ENCODE results near the gene NIM1K.

NIM1K gene

DNA sequence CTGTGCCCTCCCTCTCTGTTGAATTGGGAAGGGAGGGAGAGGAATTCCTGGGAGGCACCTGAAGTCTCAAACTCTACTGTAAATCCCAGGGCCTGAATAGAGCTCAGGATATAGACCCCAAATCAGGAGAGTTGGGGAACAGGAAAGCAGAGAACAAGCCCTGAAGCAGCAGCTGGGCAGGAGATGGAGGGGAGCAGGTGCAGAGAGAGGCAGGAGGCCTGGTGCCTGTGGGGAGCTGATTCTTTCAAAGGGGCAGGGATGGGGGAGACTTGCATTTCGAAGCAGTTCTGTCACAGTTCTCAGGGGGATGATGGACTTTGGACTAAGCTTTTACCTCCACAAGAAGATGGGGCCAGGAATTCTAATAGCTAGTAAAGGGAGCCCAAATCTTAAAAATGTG, 50.2 kb downstream of the NIM1K start (continued):
- TF ChIP-seq ZNF140 (tag by site-specific recombination; IDR thresholded peaks at IDR 0.05) (no peak), ZNF548 (tag by site-specific recombination; IDR thresholded peaks at IDR 0.05) (no peak), KLF8 (tag by site-specific recombination; IDR thresholded peaks at IDR 0.05) (no peak)
- TF ChIP-seq, protein P1, sequence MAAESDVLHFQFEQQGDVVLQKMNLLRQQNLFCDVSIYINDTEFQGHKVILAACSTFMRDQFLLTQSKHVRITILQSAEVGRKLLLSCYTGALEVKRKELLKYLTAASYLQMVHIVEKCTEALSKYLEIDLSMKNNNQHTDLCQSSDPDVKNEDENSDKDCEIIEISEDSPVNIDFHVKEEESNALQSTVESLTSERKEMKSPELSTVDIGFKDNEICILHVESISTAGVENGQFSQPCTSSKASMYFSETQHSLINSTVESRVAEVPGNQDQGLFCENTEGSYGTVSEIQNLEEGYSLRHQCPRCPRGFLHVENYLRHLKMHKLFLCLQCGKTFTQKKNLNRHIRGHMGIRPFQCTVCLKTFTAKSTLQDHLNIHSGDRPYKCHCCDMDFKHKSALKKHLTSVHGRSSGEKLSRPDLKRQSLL (tag by site-specific recombination; IDR thresholded peaks at IDR 0.05) = no peak
- TF ChIP-seq, protein P2, sequence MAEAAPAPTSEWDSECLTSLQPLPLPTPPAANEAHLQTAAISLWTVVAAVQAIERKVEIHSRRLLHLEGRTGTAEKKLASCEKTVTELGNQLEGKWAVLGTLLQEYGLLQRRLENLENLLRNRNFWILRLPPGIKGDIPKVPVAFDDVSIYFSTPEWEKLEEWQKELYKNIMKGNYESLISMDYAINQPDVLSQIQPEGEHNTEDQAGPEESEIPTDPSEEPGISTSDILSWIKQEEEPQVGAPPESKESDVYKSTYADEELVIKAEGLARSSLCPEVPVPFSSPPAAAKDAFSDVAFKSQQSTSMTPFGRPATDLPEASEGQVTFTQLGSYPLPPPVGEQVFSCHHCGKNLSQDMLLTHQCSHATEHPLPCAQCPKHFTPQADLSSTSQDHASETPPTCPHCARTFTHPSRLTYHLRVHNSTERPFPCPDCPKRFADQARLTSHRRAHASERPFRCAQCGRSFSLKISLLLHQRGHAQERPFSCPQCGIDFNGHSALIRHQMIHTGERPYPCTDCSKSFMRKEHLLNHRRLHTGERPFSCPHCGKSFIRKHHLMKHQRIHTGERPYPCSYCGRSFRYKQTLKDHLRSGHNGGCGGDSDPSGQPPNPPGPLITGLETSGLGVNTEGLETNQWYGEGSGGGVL (tag by site-specific recombination; IDR thresholded peaks at IDR 0.05) = no peak

DNA sequence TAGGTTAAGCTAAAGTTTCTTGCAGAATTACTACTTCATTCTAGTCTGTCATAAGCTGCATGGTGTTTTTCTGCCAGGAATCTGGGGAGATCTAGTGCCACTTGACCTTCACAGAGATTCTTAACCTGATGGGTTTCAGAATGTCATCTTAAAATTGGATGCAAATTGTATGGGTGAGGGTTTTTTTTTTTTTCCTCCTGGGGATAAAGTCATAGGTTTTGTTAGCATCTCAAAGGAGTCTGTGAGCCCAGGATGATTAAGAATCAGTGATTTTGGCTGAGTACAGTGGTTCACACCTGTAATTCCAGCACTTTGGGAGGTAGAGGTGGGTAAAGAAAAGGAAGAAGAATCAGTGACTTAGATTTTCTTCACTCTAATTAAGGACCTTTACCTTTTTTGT, 51.2 kb downstream of the NIM1K start:
- H3K9me3 ChIP-seq (ENCODE audit: control insufficient read depth, insufficient read depth, low read depth, low read length) = no peaks in the 10 kb centered on the region
- no peak overlapping the region for H3K4me3 ChIP-seq (ENCODE audit: low read depth, low read length)
- no peak for TF ChIP-seq ZNF654 (tag by site-specific recombination; IDR thresholded peaks at IDR 0.05; ENCODE audit: low read depth)
- TF ChIP-seq TRIM28 (IDR thresholded peaks at IDR 0.05; ENCODE audit: borderline replicate concordance, low read length) = no peak
- no peak for TF ChIP-seq ZNF529 (tag by site-specific recombination; IDR thresholded peaks at IDR 0.05; ENCODE audit: insufficient replicate concordance)
- TF ChIP-seq ZFP3 (tag by site-specific recombination; IDR thresholded peaks at IDR 0.05; ENCODE audit: low read depth) = no peak
- TF ChIP-seq ZNF48 (tag by site-specific recombination; IDR thresholded peaks at IDR 0.05) = no peak
- no peak for TF ChIP-seq ZSCAN23 (tag by site-specific recombination; IDR thresholded peaks at IDR 0.05)
- TF ChIP-seq ZIC2 (tag by site-specific recombination; IDR thresholded peaks at IDR 0.05) = no peak
- TF ChIP-seq BCL11B (tag by site-specific recombination; IDR thresholded peaks at IDR 0.05; ENCODE audit: low read depth) = no peak
- no peak for TF ChIP-seq ZEB2 (tag by site-specific recombination; IDR thresholded peaks at IDR 0.05)
- no peak for TF ChIP-seq ZNF549 (tag by site-specific recombination; IDR thresholded peaks at IDR 0.05)
- no peak for TF ChIP-seq REPIN1 (tag by site-specific recombination; IDR thresholded peaks at IDR 0.05; ENCODE audit: low read depth)
- no peak for TF ChIP-seq GLI2 (tag by site-specific recombination; IDR thresholded peaks at IDR 0.05; ENCODE audit: borderline replicate concordance, low read depth)
- no peak for TF ChIP-seq SP2 (tag by site-specific recombination; IDR thresholded peaks at IDR 0.05)
- TF ChIP-seq ZXDB (tag by site-specific recombination; IDR thresholded peaks at IDR 0.05) = no peak
- TF ChIP-seq ZNF24 (tag by site-specific recombination; IDR thresholded peaks at IDR 0.05) = no peak
- no peak for TF ChIP-seq ZNF266 (tag by site-specific recombination; IDR thresholded peaks at IDR 0.05; ENCODE audit: low read depth)
- TF ChIP-seq ZNF426 (tag by site-specific recombination; IDR thresholded peaks at IDR 0.05) = no peak
- no peaks in the 10 kb centered on the region for H3K4me1 ChIP-seq (ENCODE audit: control insufficient read depth, insufficient read depth, low read length)
- ChIA-PET POLR2A (interaction anchor here (0.6 kb wide), 1 partner anchor 175 kb away, joined by 3 read pairs; no protein-coding TSS in a partner anchor), CTCF (interaction anchor here (0.7 to 1.0 kb wide), 2 partner anchors 10 to 146 kb away, joined by 3 to 6 read pairs; no protein-coding TSS in a partner anchor)
- H3K27ac ChIP-seq (ENCODE audit: extremely low read depth, low read depth, low read length) = no peak overlapping the region
- no peaks in the 10 kb centered on the region for H3K36me3 ChIP-seq (ENCODE audit: control insufficient read depth in 2 of 2, insufficient read depth in 1 of 2, low read length in 2 of 2)

DNA sequence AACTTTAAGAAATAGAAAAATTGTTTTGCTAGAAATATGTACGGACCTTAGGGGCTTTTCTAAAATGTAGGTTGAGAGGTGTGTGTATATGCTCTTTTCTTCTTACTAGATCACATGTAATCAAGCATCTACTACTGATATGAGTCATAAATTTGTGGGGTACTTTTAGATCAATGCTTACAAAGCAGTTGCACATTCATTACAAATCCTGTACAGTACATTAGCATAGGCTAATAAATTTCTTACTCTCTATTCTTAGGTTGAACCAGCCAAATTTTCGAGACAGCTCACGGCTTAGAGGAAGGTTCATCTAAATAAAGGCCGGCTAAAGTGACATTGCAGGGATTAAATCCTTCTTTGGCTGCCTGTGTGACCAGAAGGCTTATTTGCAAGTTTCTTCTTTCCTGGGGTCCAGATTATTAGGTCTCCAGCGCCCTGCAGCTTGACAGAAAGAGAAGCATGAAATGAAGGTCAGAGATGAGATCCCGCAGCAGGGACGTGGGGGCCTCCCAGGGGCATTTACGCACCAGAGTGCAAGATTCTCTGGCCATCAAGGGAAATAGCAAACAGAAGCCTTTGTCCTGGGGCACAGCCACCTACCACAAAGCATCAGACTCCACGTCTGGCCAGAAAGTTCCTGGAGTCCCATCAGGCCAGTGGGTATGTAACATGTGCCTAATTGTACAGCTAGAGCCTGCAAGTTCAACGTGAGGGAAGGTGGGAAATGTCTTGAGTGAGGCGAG, 53.0 kb downstream of the NIM1K start:
- ChIA-PET POLR2A (no interaction called here), CTCF (interaction anchor here (0.6 kb wide), 1 partner anchor 39 kb away, joined by 3 read pairs; no protein-coding TSS in a partner anchor)
- no peak overlapping the region for H3K4me3 ChIP-seq (ENCODE audit: low read depth, low read length)
- no peak for TF ChIP-seq GLI4 (tag by site-specific recombination; IDR thresholded peaks at IDR 0.05)
- TF ChIP-seq, protein P3, sequence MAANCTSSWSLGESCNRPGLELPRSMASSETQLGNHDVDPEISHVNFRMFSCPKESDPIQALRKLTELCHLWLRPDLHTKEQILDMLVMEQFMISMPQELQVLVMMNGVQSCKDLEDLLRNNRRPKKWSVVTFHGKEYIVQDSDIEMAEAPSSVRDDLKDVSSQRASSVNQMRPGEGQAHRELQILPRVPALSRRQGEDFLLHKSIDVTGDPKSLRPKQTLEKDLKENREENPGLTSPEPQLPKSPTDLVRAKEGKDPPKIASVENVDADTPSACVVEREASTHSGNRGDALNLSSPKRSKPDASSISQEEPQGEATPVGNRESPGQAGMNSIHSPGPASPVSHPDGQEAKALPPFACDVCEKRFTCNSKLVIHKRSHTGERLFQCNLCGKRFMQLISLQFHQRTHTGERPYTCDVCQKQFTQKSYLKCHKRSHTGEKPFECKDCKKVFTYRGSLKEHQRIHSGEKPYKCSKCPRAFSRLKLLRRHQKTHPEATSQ (tag by site-specific recombination; IDR thresholded peaks at IDR 0.05) = no peak
- no peak for TF ChIP-seq ZNF548 (tag by site-specific recombination; IDR thresholded peaks at IDR 0.05)
- no peak for TF ChIP-seq ZNF202 (tag by site-specific recombination; IDR thresholded peaks at IDR 0.05; ENCODE audit: borderline replicate concordance)
- no peak for TF ChIP-seq SP7 (tag by site-specific recombination; IDR thresholded peaks at IDR 0.05)
- TF ChIP-seq YY2 (tag by site-specific recombination; IDR thresholded peaks at IDR 0.05) = no peak
- TF ChIP-seq, protein P4, sequence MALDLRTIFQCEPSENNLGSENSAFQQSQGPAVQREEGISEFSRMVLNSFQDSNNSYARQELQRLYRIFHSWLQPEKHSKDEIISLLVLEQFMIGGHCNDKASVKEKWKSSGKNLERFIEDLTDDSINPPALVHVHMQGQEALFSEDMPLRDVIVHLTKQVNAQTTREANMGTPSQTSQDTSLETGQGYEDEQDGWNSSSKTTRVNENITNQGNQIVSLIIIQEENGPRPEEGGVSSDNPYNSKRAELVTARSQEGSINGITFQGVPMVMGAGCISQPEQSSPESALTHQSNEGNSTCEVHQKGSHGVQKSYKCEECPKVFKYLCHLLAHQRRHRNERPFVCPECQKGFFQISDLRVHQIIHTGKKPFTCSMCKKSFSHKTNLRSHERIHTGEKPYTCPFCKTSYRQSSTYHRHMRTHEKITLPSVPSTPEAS (tag by site-specific recombination; IDR thresholded peaks at IDR 0.05) = no peak
- no peak for TF ChIP-seq GLIS2 (tag by site-specific recombination; IDR thresholded peaks at IDR 0.05)

More for the DNA sequence above, 53.0 kb downstream of the NIM1K start:
- Histone ChIP-seq H3K27ac (ENCODE audit: extremely low read depth, low read depth, low read length) (no peak overlapping the region), H3K4me1 (ENCODE audit: control insufficient read depth, insufficient read depth, low read length) (no peaks in the 10 kb centered on the region), H3K9me3 (ENCODE audit: control insufficient read depth, insufficient read depth, low read depth, low read length) (no peaks in the 10 kb centered on the region), H3K36me3 (ENCODE audit: control insufficient read depth in 2 of 2, insufficient read depth in 1 of 2, low read length in 2 of 2) (no peaks in the 10 kb centered on the region)
